ES-I3 (cell line): ENCODE results near the gene RNF213.

Source experiments
- H3K36me3 ChIP-seq: 2 replicates; pipeline ENCODE4 v1.6.1; 2013; ENCODE audit warnings: mild to moderate bottlenecking, low read length, control low read depth, moderate library complexity; ENCODE audit not compliant: insufficient read depth
- H3K4me1 ChIP-seq: 2 replicates; pipeline ENCODE4 v1.6.1; 2013; ENCODE audit warnings: mild to moderate bottlenecking, control low read depth, low read length; ENCODE audit not compliant: insufficient read depth
- H3K9ac ChIP-seq: 2 replicates; pipeline ENCODE4 v1.6.1; 2013; ENCODE audit warnings: low read depth, mild to moderate bottlenecking, low read length, moderate library complexity
- H3K9me3 ChIP-seq: 2 replicates; pipeline ENCODE4 v1.6.1; 2013; ENCODE audit warnings: mild to moderate bottlenecking, low read length, moderate library complexity; ENCODE audit not compliant: control insufficient read depth, insufficient read depth

The RNF213 gene

GRCh38 chr17:80281516-80281915 is 20.9 kb downstream of the RNF213 start:
- H3K9me3 ChIP-seq, result no peaks in the 10 kb centered on the region
- no peak overlapping the region for H3K9ac ChIP-seq
- no peaks in the 10 kb centered on the region for H3K36me3 ChIP-seq
- peaks cover 5% of the 10 kb centered on the region; the same call in 1 of the 2 replicates for H3K4me1 ChIP-seq

GRCh38 chr17:80283116-80283852 is 22.6 kb downstream of the RNF213 start:
- no peaks in the 10 kb centered on the region for H3K36me3 ChIP-seq
- H3K9ac ChIP-seq, result no peak overlapping the region
- no peaks in the 10 kb centered on the region for H3K9me3 ChIP-seq
- H3K4me1 ChIP-seq, result peaks cover 14% of the 10 kb centered on the region; the same call in 1 of the 2 replicates

GRCh38 chr17:80284631-80285030 is 24.0 kb downstream of the RNF213 start:
- H3K9me3 ChIP-seq, result no peaks in the 10 kb centered on the region
- H3K36me3 ChIP-seq, result no peaks in the 10 kb centered on the region
- H3K9ac ChIP-seq, result no peak overlapping the region
- H3K4me1 ChIP-seq, result peaks cover 15% of the 10 kb centered on the region; the same call in 1 of the 2 replicates

- H3K9me3 ChIP-seq, result no peaks in the 10 kb centered on the region
- H3K9ac ChIP-seq, result no peak overlapping the region
- H3K36me3 ChIP-seq, result 0 out of 2 replicates have a peak, but pooled peaks cover 1% of the 10 kb centered on the region
- peaks cover 15% of the 10 kb centered on the region; the same call in 1 of the 2 replicates for H3K4me1 ChIP-seq
Observed at GRCh38 chr17:80285237-80285920, 24.7 kb downstream of the RNF213 start.

GRCh38 chr17:80286638-80286960 is 25.9 kb downstream of the RNF213 start:
- Histone ChIP-seq H3K4me1 (peaks cover 15% of the 10 kb centered on the region; the same call in 1 of the 2 replicates), H3K9me3 (no peaks in the 10 kb centered on the region), H3K9ac (no peak overlapping the region), H3K36me3 (0 out of 2 replicates have a peak, but pooled peaks cover 4% of the 10 kb centered on the region)

DNA sequence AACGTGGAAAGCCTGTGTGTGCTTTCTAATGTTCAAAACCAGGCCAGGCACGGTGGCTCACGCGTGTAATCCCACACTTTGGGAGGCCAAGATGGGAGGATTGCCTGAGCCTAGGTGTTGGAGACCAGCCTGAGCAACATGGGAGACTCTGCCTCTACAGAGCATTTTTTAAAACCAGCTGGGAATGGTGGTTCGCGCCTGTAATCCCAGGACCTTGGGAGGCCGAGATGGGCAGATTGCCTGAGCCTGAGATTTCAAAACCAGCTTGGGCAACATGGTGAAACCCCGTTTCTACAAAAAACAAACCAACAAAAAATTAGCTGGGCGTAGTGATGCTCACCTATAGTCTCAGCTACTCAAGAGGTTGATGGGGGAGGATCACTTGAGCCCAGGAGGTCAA is 26.4 kb downstream of the RNF213 start:
- peaks cover 15% of the 10 kb centered on the region; the same call in 1 of the 2 replicates for H3K4me1 ChIP-seq
- H3K9ac ChIP-seq, result no peak overlapping the region
- no peaks in the 10 kb centered on the region for H3K9me3 ChIP-seq
- 0 out of 2 replicates have a peak, but pooled peaks cover 4% of the 10 kb centered on the region for H3K36me3 ChIP-seq

- Histone ChIP-seq H3K9ac (no peak overlapping the region), H3K4me1 (peaks cover 13% of the 10 kb centered on the region; the same call in 1 of the 2 replicates), H3K9me3 (no peaks in the 10 kb centered on the region), H3K36me3 (0 out of 2 replicates have a peak, but pooled peaks cover 7% of the 10 kb centered on the region)
Observed at GRCh38 chr17:80287806-80288567, 27.3 kb downstream of the RNF213 start.

DNA sequence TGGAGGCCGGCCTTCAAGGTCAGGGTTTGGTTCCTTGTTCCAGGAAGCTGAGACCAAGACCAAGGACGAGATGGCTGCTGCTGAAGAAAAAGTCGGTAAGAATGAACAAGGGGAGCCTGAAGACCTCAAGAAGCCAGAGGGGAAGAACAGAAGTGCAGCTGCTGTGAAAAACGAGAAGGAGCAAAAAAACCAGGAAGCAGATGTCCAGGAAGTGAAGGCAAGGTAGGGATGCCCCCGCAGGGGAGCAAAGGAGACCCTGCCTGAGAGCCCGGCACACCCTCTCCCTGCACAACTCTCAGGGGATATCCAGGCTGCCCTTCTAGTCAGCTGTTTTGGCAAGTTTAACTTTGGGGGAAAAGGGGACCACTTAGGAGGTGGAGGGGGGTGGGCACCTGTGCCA is 29.0 kb downstream of the RNF213 start:
- H3K4me1 ChIP-seq, result peaks cover 9% of the 10 kb centered on the region; the same call in 1 of the 2 replicates
- H3K9me3 ChIP-seq, result no peaks in the 10 kb centered on the region
- 0 out of 2 replicates have a peak, but pooled peaks cover 7% of the 10 kb centered on the region for H3K36me3 ChIP-seq

DNA sequence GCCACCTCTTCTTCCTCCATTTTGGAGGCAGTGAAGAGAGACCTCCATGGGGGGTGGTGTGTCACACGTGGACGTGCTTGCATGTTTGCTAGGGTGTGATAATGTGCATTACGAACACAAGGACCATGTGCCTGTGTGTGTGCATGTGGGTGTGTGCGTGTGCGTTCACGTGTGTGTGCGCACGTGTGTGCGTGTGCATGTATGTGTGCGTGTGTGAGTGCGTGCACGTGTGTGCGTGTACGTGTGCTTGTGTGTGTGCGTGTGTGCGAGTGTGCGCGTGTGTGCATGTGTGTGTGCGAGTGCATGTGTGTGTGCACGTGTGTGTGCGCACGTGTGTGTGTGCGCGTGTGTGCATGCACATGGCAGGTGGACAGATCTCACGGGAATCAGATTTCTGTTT is 29.5 kb downstream of the RNF213 start:
- Histone ChIP-seq H3K4me1 (peaks cover 9% of the 10 kb centered on the region; the same call in 1 of the 2 replicates), H3K9ac (no peak overlapping the region), H3K36me3 (0 out of 2 replicates have a peak, but pooled peaks cover 10% of the 10 kb centered on the region), H3K9me3 (no peaks in the 10 kb centered on the region)

More for the DNA sequence above, 29.0 kb downstream of the RNF213 start:
- H3K9ac ChIP-seq, result no peak overlapping the region

DNA sequence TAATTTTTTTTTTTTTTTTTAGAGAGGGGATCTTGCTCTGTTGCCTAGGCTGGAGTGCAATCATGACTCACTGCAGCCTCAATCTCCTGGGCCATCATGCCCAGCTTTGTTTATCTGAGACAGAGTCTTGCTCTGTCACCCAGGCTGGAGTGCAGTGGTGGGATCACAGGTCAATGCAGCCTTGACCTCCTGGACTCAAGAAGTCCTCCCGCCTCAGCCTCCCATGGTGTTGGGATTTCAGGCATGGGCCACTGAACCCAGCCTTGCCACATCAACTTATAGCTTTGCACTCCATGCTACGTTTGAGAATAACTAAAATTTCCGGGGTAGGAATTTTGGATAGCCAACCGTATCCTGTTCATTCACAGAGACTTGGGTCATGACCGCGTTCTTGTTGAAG is 30.6 kb downstream of the RNF213 start:
- H3K36me3 ChIP-seq, result 0 out of 2 replicates have a peak, but pooled peaks cover 17% of the 10 kb centered on the region
- peaks cover 9% of the 10 kb centered on the region; the same call in 1 of the 2 replicates for H3K4me1 ChIP-seq
- no peak overlapping the region for H3K9ac ChIP-seq
- no peaks in the 10 kb centered on the region for H3K9me3 ChIP-seq

DNA sequence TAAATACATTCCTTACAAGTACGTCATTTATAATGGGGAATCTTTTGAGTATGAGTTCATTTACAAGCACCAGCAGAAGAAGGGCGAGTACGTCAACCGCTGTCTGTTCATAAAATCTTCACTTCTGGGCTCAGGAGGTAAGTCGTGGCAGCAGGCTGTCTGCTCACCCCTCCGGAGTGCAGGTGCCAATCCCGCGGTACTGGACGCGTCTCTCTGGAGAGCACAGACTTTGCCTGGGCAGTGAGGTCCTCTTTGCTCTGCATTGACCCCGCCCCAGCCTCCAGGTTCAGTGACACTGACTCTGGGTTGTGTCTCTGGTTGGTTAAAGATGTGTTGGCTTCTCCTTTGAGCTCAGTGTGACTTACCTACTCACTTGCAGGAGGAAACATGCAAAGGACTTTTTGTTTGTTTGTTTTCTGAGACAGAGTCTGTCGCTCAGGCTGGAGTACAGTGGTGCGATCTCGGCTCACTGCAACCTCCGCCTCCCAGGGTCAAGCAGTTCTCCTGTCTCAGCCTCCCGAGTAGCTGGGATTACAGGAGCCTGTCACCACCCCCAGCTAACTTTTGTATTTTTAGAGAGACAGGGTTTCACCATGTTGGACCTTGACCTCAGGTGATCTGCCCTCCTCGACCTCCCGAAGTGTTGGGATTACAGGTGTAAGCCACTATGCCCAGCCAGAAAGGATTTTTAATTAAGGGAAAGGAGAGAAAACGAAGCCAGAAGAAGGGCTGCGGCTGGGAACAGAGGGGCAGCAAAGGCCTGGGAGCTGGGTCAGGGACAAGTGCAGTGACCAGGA is 31.2 kb downstream of the RNF213 start:
- 0 out of 2 replicates have a peak, but pooled peaks cover 17% of the 10 kb centered on the region for H3K36me3 ChIP-seq
- peaks cover 9% of the 10 kb centered on the region; the same call in 1 of the 2 replicates for H3K4me1 ChIP-seq
- no peaks in the 10 kb centered on the region for H3K9me3 ChIP-seq
- H3K9ac ChIP-seq, result no peak overlapping the region

DNA sequence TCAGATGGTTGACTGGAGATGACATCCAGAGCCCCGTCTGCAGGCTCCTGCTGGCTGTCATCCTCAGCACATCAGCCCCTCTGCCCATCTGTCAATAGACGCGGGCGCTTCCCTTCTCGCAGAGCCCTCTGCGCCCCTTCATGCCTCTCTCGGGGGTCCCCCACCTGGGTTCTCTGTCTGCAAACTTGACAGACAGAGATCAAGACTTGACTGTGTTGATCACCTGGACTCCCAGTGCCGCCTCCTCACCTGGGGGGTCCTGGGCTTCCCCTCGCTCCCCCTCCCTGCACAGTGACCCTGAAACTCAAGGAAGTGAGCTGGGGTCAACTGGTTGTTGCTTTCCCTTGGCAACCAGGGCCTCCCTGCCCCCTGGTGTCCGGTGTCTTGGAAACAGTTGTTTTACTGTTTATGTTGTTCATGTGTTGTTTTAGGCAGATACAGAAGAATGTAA is 31.9 kb downstream of the RNF213 start:
- Histone ChIP-seq H3K4me1 (peaks cover 8% of the 10 kb centered on the region; the same call in 1 of the 2 replicates), H3K36me3 (0 out of 2 replicates have a peak, but pooled peaks cover 17% of the 10 kb centered on the region), H3K9me3 (no peaks in the 10 kb centered on the region), H3K9ac (no peak overlapping the region)

DNA sequence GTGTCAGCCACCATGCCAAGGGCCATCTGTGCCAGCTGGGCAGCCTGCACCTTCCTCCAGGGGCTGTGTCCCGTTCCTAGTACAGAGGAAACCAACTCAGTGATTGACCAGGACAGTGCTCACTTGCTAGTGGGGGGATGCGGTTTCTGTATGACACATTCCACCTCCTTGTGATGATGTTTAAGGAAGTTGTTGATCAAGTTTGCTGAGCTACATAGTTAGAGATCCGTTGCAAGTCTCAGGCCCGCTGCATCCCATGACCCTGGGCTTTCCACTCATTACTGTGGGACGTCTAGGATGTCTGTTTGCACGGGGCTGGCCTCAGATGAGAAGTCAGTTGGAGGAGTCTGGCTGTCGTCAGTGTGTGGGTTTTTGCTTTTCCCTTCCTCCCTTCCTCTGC is 33.6 kb downstream of the RNF213 start:
- 0 out of 2 replicates have a peak, but pooled peaks cover 17% of the 10 kb centered on the region for H3K36me3 ChIP-seq
- H3K4me1 ChIP-seq, result no peaks in the 10 kb centered on the region

More for the DNA sequence above, 33.6 kb downstream of the RNF213 start:
- Histone ChIP-seq H3K9ac (no peak overlapping the region), H3K9me3 (no peaks in the 10 kb centered on the region)
